GM23338 (cell line): ENCODE measurements around the gene HOXD1. TPM values are rescaled to one million over a fixed set of nuclear protein-coding genes. Genes with fewer than 3 reads are reported as not detected.

Experiments used
- ATAC-seq: fragments of 200-7000 bp; cut with Tn5 transposase; 3 replicates; pipeline ENCODE4 v1.9.1; 2020
- DNase-seq: peaks from one replicate; pipeline ENCODE4 v3.0.0-alpha.2; 2015; ENCODE audit warnings: low spot score
- H2AFZ ChIP-seq: fragments of 200-600 bp; sonication (generic); 2 replicates; pipeline ENCODE4 v1.8.0; 2016; ENCODE audit warnings: antibody characterized with exemption, mild to moderate bottlenecking, moderate library complexity
- H3F3A ChIP-seq: fragments of 200-600 bp; sonication (generic); replicated peaks from 2 replicates; pipeline ENCODE4 v1.8.0; 2017; ENCODE audit warnings: antibody characterized with exemption, mixed run types, low read depth
- H3K27ac ChIP-seq: fragments of 200-600 bp; sonication (generic); 2 replicates; pipeline ENCODE4 v1.6.1; 2016; ENCODE audit warnings: low read depth
- H3K27me3 ChIP-seq: fragments of 200-600 bp; sonication (generic); 2 replicates; pipeline ENCODE4 v1.8.0; 2016; ENCODE audit warnings: mild to moderate bottlenecking, mixed run types, moderate library complexity; ENCODE audit not compliant: insufficient read depth
- H3K36me3 ChIP-seq: fragments of 200-600 bp; sonication (generic); 2 replicates; pipeline ENCODE4 v1.8.0; 2016; ENCODE audit warnings: mild to moderate bottlenecking; ENCODE audit not compliant: insufficient read depth
- H3K4me1 ChIP-seq: fragments of 200-600 bp; sonication (generic); 2 replicates; pipeline ENCODE4 v1.8.0; 2016; ENCODE audit warnings: mild to moderate bottlenecking, moderate library complexity; ENCODE audit not compliant: insufficient read depth
- H3K4me2 ChIP-seq: fragments of 200-600 bp; sonication (generic); 2 replicates; pipeline ENCODE4 v1.7.1; 2017; ENCODE audit warnings: mixed run types
- H3K4me3 ChIP-seq: fragments of 200-600 bp; sonication (generic); 2 replicates; pipeline ENCODE4 v1.6.1; 2016; ENCODE audit warnings: mixed run types
- H3K79me2 ChIP-seq: fragments of 200-600 bp; sonication (generic); replicated peaks from 2 replicates; pipeline ENCODE4 v1.8.0; 2017; ENCODE audit warnings: mild to moderate bottlenecking; ENCODE audit not compliant: insufficient read depth
- H3K9me2 ChIP-seq: fragments of 200-600 bp; sonication (generic); 2 replicates; pipeline ENCODE4 v1.8.0; 2017; ENCODE audit not compliant: insufficient read depth
- H4K20me1 ChIP-seq: fragments of 200-600 bp; sonication (generic); replicated peaks from 2 replicates; pipeline ENCODE4 v1.8.0; 2017; ENCODE audit warnings: mild to moderate bottlenecking; ENCODE audit not compliant: insufficient read depth
- H3K27ac Mint-ChIP-seq: 2 replicates; pipeline ENCODE4 v1.8.0; 2020; ENCODE audit warnings: inconsistent platforms, mild to moderate bottlenecking, moderate library complexity, mixed read lengths
- H3K27me3 Mint-ChIP-seq: 3 replicates; pipeline ENCODE4 v1.8.0; 2022; ENCODE audit warnings: low read depth, mild to moderate bottlenecking, moderate library complexity, mixed read lengths, inconsistent platforms; ENCODE audit not compliant: insufficient read depth, poor library complexity
- H3K36me3 Mint-ChIP-seq: 3 replicates; pipeline ENCODE4 v1.8.0; 2021; ENCODE audit warnings: low read depth, mild to moderate bottlenecking, inconsistent platforms, moderate library complexity, mixed read lengths
- H3K4me1 Mint-ChIP-seq: 3 replicates; pipeline ENCODE4 v1.8.0; 2020; ENCODE audit warnings: mild to moderate bottlenecking, inconsistent platforms, mixed read lengths
- H3K4me3 Mint-ChIP-seq: 3 replicates; pipeline ENCODE4 v1.8.0; 2021; ENCODE audit warnings: moderate library complexity, mild to moderate bottlenecking, inconsistent platforms, mixed read lengths
- H3K9me3 Mint-ChIP-seq: 3 replicates; pipeline ENCODE4 v1.8.0; 2020; ENCODE audit warnings: moderate library complexity, mild to moderate bottlenecking, inconsistent platforms, mixed read lengths
- CREB1 ChIP-seq: fragments of 250-450 bp; sonication (Bioruptor Pico); IDR thresholded peaks from 2 replicates; pipeline ENCODE4 v1.5.0; 2020; ENCODE audit warnings: low read depth, mild to moderate bottlenecking, moderate library complexity
- ETS1 ChIP-seq: IDR thresholded peaks from 2 replicates; pipeline ENCODE4 v1.6.1; 2016; ENCODE audit warnings: antibody characterized with exemption
- EZH2 ChIP-seq: fragments of 200-600 bp; sonication (generic); IDR thresholded peaks from one replicate; pipeline ENCODE4 v1.8.0; 2017; ENCODE audit warnings: antibody characterized with exemption, mild to moderate bottlenecking, low read depth; ENCODE audit not compliant: unreplicated experiment
- JUNB ChIP-seq: IDR thresholded peaks from one replicate; pipeline ENCODE4 v1.6.1; 2016; ENCODE audit warnings: antibody characterized with exemption; ENCODE audit not compliant: unreplicated experiment
- NANOG ChIP-seq: IDR thresholded peaks from 2 replicates; pipeline ENCODE4 v1.6.1; 2016; ENCODE audit warnings: antibody characterized with exemption, borderline replicate concordance
- POLR2AphosphoS5 ChIP-seq: IDR thresholded peaks from 2 replicates; pipeline ENCODE4 v1.6.1; 2016; ENCODE audit warnings: antibody characterized with exemption, low read depth
- STAT1 ChIP-seq: IDR thresholded peaks from one replicate; pipeline ENCODE4 v1.6.1; 2016; ENCODE audit warnings: antibody characterized with exemption; ENCODE audit not compliant: unreplicated experiment
- ZNF114 ChIP-seq: fragments of 250-450 bp; sonication (Bioruptor Pico); IDR thresholded peaks from 2 replicates; pipeline ENCODE4 v1.5.0; 2020; ENCODE audit warnings: mild to moderate bottlenecking, moderate library complexity
- ZNF331 ChIP-seq: fragments of 250-450 bp; sonication (Bioruptor Pico); IDR thresholded peaks from 2 replicates; pipeline ENCODE4 v1.5.0; 2020; ENCODE audit warnings: low read depth, mild to moderate bottlenecking, moderate library complexity
- polyA plus RNA-seq: library from polyadenylated mRNA; unstranded; fragments of >200 nt; fragmentation: Nextera tagmentation; extraction: Ambion mirVana; gene quantifications from 2 replicates; pipeline ENCODE4 v1.2.1, GENCODE V29; 2016
- total RNA-seq: library from RNA; depleted of rRNA; stranded (reverse); fragments of >200 nt; shearing (Covaris generic); gene quantifications from 2 replicates; pipeline ENCODE4 v1.2.3, GENCODE V29; 2014
- TF ChIP-seq, protein P1 (sequence below): fragments of 250-450 bp; sonication (Bioruptor Pico); IDR thresholded peaks from 2 replicates; pipeline ENCODE4 v1.5.0; 2020; ENCODE audit warnings: mild to moderate bottlenecking, moderate library complexity
- TF ChIP-seq, protein P2 (sequence below), 2 experiments: fragments of 200-600 bp in 1 of 2; sonication (generic) in 1 of 2; conservative IDR thresholded peaks; 2 replicates each; pipeline versions ENCODE4 v1.5.1 to v1.6.1; 2016 to 2017; ENCODE audit warnings: antibody characterized with exemption in 2 of 2, low read depth in 2 of 2, mild to moderate bottlenecking in 2 of 2, moderate library complexity in 1 of 2
- TF ChIP-seq, protein P3 (sequence below): IDR thresholded peaks from one replicate; pipeline ENCODE4 v1.6.1; 2018; ENCODE audit warnings: antibody characterized with exemption; ENCODE audit not compliant: unreplicated experiment

The HOXD1 gene
- total and polyA plus RNA-seq, 2 experiments from 2014 or later = not detected

- peaks cover 16% of the 10 kb centered on the region for H3K27me3 Mint-ChIP-seq
- H3K4me1 Mint-ChIP-seq = no peaks in the 10 kb centered on the region
- H3K36me3 Mint-ChIP-seq = no peaks in the 10 kb centered on the region
- Histone ChIP-seq H3K27me3 (peaks cover 22% of the 10 kb centered on the region), H3K4me2 (no peak overlapping the region), H3K79me2 (no peaks in the 10 kb centered on the region), H3K4me1 (no peaks in the 10 kb centered on the region), H4K20me1 (no peaks in the 10 kb centered on the region), H3K36me3 (no peaks in the 10 kb centered on the region), H3F3A (no peaks in the 10 kb centered on the region), H3K27ac (no peak overlapping the region), H3K9me2 (no peaks in the 10 kb centered on the region), H2AFZ (no peak overlapping the region), H3K4me3 (no peak overlapping the region)
- H3K9me3 Mint-ChIP-seq = no peaks in the 10 kb centered on the region
- H3K4me3 Mint-ChIP-seq = no peak overlapping the region
- DNase-seq (no peak), ATAC-seq (no peak)
- TF ChIP-seq, protein P1, sequence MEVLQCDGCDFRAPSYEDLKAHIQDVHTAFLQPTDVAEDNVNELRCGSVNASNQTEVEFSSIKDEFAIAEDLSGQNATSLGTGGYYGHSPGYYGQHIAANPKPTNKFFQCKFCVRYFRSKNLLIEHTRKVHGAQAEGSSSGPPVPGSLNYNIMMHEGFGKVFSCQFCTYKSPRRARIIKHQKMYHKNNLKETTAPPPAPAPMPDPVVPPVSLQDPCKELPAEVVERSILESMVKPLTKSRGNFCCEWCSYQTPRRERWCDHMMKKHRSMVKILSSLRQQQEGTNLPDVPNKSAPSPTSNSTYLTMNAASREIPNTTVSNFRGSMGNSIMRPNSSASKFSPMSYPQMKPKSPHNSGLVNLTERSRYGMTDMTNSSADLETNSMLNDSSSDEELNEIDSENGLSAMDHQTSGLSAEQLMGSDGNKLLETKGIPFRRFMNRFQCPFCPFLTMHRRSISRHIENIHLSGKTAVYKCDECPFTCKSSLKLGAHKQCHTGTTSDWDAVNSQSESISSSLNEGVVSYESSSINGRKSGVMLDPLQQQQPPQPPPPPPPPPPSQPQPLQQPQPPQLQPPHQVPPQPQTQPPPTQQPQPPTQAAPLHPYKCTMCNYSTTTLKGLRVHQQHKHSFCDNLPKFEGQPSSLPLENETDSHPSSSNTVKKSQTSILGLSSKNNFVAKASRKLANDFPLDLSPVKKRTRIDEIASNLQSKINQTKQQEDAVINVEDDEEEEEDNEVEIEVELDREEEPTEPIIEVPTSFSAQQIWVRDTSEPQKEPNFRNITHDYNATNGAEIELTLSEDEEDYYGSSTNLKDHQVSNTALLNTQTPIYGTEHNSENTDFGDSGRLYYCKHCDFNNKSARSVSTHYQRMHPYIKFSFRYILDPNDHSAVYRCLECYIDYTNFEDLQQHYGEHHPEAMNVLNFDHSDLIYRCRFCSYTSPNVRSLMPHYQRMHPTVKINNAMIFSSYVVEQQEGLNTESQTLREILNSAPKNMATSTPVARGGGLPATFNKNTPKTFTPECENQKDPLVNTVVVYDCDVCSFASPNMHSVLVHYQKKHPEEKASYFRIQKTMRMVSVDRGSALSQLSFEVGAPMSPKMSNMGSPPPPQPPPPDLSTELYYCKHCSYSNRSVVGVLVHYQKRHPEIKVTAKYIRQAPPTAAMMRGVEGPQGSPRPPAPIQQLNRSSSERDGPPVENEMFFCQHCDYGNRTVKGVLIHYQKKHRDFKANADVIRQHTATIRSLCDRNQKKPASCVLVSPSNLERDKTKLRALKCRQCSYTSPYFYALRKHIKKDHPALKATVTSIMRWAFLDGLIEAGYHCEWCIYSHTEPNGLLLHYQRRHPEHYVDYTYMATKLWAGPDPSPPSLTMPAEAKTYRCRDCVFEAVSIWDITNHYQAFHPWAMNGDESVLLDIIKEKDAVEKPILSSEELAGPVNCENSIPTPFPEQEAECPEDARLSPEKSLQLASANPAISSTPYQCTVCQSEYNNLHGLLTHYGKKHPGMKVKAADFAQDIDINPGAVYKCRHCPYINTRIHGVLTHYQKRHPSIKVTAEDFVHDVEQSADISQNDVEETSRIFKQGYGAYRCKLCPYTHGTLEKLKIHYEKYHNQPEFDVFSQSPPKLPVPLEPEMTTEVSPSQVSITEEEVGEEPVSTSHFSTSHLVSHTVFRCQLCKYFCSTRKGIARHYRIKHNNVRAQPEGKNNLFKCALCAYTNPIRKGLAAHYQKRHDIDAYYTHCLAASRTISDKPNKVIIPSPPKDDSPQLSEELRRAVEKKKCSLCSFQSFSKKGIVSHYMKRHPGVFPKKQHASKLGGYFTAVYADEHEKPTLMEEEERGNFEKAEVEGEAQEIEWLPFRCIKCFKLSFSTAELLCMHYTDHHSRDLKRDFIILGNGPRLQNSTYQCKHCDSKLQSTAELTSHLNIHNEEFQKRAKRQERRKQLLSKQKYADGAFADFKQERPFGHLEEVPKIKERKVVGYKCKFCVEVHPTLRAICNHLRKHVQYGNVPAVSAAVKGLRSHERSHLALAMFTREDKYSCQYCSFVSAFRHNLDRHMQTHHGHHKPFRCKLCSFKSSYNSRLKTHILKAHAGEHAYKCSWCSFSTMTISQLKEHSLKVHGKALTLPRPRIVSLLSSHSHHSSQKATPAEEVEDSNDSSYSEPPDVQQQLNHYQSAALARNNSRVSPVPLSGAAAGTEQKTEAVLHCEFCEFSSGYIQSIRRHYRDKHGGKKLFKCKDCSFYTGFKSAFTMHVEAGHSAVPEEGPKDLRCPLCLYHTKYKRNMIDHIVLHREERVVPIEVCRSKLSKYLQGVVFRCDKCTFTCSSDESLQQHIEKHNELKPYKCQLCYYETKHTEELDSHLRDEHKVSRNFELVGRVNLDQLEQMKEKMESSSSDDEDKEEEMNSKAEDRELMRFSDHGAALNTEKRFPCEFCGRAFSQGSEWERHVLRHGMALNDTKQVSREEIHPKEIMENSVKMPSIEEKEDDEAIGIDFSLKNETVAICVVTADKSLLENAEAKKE = no peak
- no peak for TF ChIP-seq ETS1
- TF ChIP-seq CREB1 (CRISPR knock-in tag) = no peak
- TF ChIP-seq POLR2AphosphoS5 = no peak
- TF ChIP-seq, protein P2, sequence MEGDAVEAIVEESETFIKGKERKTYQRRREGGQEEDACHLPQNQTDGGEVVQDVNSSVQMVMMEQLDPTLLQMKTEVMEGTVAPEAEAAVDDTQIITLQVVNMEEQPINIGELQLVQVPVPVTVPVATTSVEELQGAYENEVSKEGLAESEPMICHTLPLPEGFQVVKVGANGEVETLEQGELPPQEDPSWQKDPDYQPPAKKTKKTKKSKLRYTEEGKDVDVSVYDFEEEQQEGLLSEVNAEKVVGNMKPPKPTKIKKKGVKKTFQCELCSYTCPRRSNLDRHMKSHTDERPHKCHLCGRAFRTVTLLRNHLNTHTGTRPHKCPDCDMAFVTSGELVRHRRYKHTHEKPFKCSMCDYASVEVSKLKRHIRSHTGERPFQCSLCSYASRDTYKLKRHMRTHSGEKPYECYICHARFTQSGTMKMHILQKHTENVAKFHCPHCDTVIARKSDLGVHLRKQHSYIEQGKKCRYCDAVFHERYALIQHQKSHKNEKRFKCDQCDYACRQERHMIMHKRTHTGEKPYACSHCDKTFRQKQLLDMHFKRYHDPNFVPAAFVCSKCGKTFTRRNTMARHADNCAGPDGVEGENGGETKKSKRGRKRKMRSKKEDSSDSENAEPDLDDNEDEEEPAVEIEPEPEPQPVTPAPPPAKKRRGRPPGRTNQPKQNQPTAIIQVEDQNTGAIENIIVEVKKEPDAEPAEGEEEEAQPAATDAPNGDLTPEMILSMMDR (conservative IDR thresholded peaks at IDR 0.05; ENCODE audit: low read depth in 2 of 2) = no peak
- no peak for TF ChIP-seq JUNB
- no peak for TF ChIP-seq EZH2
- TF ChIP-seq, protein P3, sequence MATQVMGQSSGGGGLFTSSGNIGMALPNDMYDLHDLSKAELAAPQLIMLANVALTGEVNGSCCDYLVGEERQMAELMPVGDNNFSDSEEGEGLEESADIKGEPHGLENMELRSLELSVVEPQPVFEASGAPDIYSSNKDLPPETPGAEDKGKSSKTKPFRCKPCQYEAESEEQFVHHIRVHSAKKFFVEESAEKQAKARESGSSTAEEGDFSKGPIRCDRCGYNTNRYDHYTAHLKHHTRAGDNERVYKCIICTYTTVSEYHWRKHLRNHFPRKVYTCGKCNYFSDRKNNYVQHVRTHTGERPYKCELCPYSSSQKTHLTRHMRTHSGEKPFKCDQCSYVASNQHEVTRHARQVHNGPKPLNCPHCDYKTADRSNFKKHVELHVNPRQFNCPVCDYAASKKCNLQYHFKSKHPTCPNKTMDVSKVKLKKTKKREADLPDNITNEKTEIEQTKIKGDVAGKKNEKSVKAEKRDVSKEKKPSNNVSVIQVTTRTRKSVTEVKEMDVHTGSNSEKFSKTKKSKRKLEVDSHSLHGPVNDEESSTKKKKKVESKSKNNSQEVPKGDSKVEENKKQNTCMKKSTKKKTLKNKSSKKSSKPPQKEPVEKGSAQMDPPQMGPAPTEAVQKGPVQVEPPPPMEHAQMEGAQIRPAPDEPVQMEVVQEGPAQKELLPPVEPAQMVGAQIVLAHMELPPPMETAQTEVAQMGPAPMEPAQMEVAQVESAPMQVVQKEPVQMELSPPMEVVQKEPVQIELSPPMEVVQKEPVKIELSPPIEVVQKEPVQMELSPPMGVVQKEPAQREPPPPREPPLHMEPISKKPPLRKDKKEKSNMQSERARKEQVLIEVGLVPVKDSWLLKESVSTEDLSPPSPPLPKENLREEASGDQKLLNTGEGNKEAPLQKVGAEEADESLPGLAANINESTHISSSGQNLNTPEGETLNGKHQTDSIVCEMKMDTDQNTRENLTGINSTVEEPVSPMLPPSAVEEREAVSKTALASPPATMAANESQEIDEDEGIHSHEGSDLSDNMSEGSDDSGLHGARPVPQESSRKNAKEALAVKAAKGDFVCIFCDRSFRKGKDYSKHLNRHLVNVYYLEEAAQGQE = no peak
- no peak for TF ChIP-seq ZNF331 (CRISPR knock-in tag)
- no peak for TF ChIP-seq ZNF114
- TF ChIP-seq NANOG = no peak
- no peak for TF ChIP-seq STAT1
- no peak overlapping the region for H3K27ac Mint-ChIP-seq
Observed at GRCh38 chr2:176199902-176200301, 11.4 kb downstream of the HOXD1 start.
